ENCODE results near the gene PSRC1. TPM values are rescaled to one million over a fixed set of nuclear protein-coding genes. Genes with fewer than 3 reads are reported as not detected.

PSRC1 gene
- total RNA-seq, 4 donors from 2014 or later = 1.7 to 8.7 (median 2.1) TPM

- no peak for ATAC-seq (ENCODE audit: low FRiP score)
- no peak for DNase-seq (ENCODE audit: low spot score)
- no peak for TF ChIP-seq CTCF (IDR thresholded peaks at IDR 0.05)
Observed at GRCh38 chr1:109241841-109242345, 41.1 kb downstream of the PSRC1 start.

- DNase-seq (ENCODE audit: low spot score) = no peak
- no peak for ATAC-seq (ENCODE audit: low FRiP score)
- TF ChIP-seq CTCF (IDR thresholded peaks at IDR 0.05) = no peak
Observed at GRCh38 chr1:109241344-109241743, 41.6 kb downstream of the PSRC1 start.

- DNase-seq (ENCODE audit: low spot score) = peak; percentile 56
- ATAC-seq (ENCODE audit: low FRiP score) = peak; percentile 65
- TF ChIP-seq CTCF (IDR thresholded peaks at IDR 0.05) = no peak
Observed at GRCh38 chr1:109240158-109241152, 42.5 kb downstream of the PSRC1 start.

GRCh38 chr1:109239409-109240068 is 43.4 kb downstream of the PSRC1 start:
- ATAC-seq (ENCODE audit: low FRiP score) (no peak), DNase-seq (ENCODE audit: low spot score) (no peak)
- TF ChIP-seq CTCF (IDR thresholded peaks at IDR 0.05) = no peak

- DNase-seq (ENCODE audit: low spot score) = no peak
- no peak for TF ChIP-seq CTCF (IDR thresholded peaks at IDR 0.05)
- ATAC-seq (ENCODE audit: low FRiP score) = no peak
Observed at GRCh38 chr1:109239047-109239408, 43.9 kb downstream of the PSRC1 start.

- no peak for DNase-seq (ENCODE audit: low spot score)
- ATAC-seq (ENCODE audit: low FRiP score) = no peak
- no peak for TF ChIP-seq CTCF (IDR thresholded peaks at IDR 0.05)
Observed at GRCh38 chr1:109238382-109238781, 44.6 kb downstream of the PSRC1 start.
